BLaER1 (cell line): ENCODE measurements around the gene SPEM2.
"Not testable (repeated sequence)": the region's sequence is repeated elsewhere in the genome, so short reads cannot be mapped to it uniquely, and the experiment has no call there.

Source experiments
- H3K27ac ChIP-seq: shearing (Covaris generic); formaldehyde crosslinking; 2 replicates; pipeline ENCODE4 v1.8.1; 2022
- H3K27me3 ChIP-seq: shearing (Covaris generic); formaldehyde crosslinking; 2 replicates; pipeline ENCODE4 v1.8.1; 2022
- H3K36me3 ChIP-seq: shearing (Covaris generic); formaldehyde crosslinking; 2 replicates; pipeline ENCODE4 v1.8.1; 2022
- H3K4me1 ChIP-seq: shearing (Covaris generic); formaldehyde crosslinking; 2 replicates; pipeline ENCODE4 v1.8.1; 2022
- H3K4me2 ChIP-seq: shearing (Covaris generic); formaldehyde crosslinking; 2 replicates; pipeline ENCODE4 v1.8.1; 2022
- H3K4me3 ChIP-seq: shearing (Covaris generic); formaldehyde crosslinking; 2 replicates; pipeline ENCODE4 v1.8.1; 2022
- H3K9ac ChIP-seq: shearing (Covaris generic); formaldehyde crosslinking; 2 replicates; pipeline ENCODE4 v1.8.1; 2022
- H3K9me3 ChIP-seq: shearing (Covaris generic); formaldehyde crosslinking; 2 replicates; pipeline ENCODE4 v1.8.1; 2022
- H4K20me1 ChIP-seq: shearing (Covaris generic); formaldehyde crosslinking; 2 replicates; pipeline ENCODE4 v1.8.1; 2022
- Cebpa-rat ChIP-seq: shearing (Covaris generic); IDR thresholded peaks from 2 replicates; pipeline ENCODE4 v1.8.1; 2022

Gene SPEM2

GRCh38 chr17:7462474-7463371 lies 37.3 kb downstream of the SPEM2 start:
- peaks cover 14% of the 10 kb centered on the region for H3K4me1 ChIP-seq
- no peak for TF ChIP-seq Cebpa-rat
- H3K9me3 ChIP-seq: no peaks in the 10 kb centered on the region
- peaks cover 21% of the 10 kb centered on the region for H4K20me1 ChIP-seq
- peaks cover 80% of the 10 kb centered on the region for H3K36me3 ChIP-seq
- no peak overlapping the region for H3K4me2 ChIP-seq
- H3K27me3 ChIP-seq: no peaks in the 10 kb centered on the region
- H3K27ac ChIP-seq: no peak overlapping the region
- H3K9ac ChIP-seq: no peak overlapping the region
- no peak overlapping the region for H3K4me3 ChIP-seq

GRCh38 chr17:7463372-7463846 lies 38.0 kb downstream of the SPEM2 start:
- peaks cover 21% of the 10 kb centered on the region for H3K4me1 ChIP-seq
- H3K36me3 ChIP-seq: peaks cover 79% of the 10 kb centered on the region
- H3K27ac ChIP-seq: no peak overlapping the region
- no peak overlapping the region for H3K4me3 ChIP-seq
- no peaks in the 10 kb centered on the region for H3K27me3 ChIP-seq
- no peaks in the 10 kb centered on the region for H3K9me3 ChIP-seq
- peaks cover 28% of the 10 kb centered on the region for H4K20me1 ChIP-seq
- TF ChIP-seq Cebpa-rat: no peak
- no peak overlapping the region for H3K4me2 ChIP-seq
- H3K9ac ChIP-seq: no peak overlapping the region

GRCh38 chr17:7464081-7464480 lies 38.7 kb downstream of the SPEM2 start:
- Histone ChIP-seq H3K4me2 (no peak overlapping the region), H3K4me1 (peaks cover 25% of the 10 kb centered on the region), H3K9ac (no peak overlapping the region), H3K27ac (no peak overlapping the region), H4K20me1 (peaks cover 34% of the 10 kb centered on the region), H3K4me3 (no peak overlapping the region), H3K27me3 (no peaks in the 10 kb centered on the region), H3K9me3 (no peaks in the 10 kb centered on the region), H3K36me3 (peaks cover 80% of the 10 kb centered on the region)
- TF ChIP-seq Cebpa-rat: no peak

- H3K9ac ChIP-seq: no peak overlapping the region
- no peak for TF ChIP-seq Cebpa-rat
- peak overlapping the region; percentile 44; the same call in 1 of the 2 replicates for H3K27ac ChIP-seq
- no peak overlapping the region for H3K4me3 ChIP-seq
- no peaks in the 10 kb centered on the region for H3K27me3 ChIP-seq
- H4K20me1 ChIP-seq: peaks cover 51% of the 10 kb centered on the region
- no peak overlapping the region for H3K4me2 ChIP-seq
- H3K4me1 ChIP-seq: peaks cover 25% of the 10 kb centered on the region
- peaks cover 85% of the 10 kb centered on the region for H3K36me3 ChIP-seq
- no peaks in the 10 kb centered on the region for H3K9me3 ChIP-seq
Observed at GRCh38 chr17:7465597-7466275, 40.3 kb downstream of the SPEM2 start.

- Histone ChIP-seq H3K4me3 (no peak overlapping the region), H3K27me3 (no peaks in the 10 kb centered on the region), H3K36me3 (peaks cover 84% of the 10 kb centered on the region), H3K9me3 (no peaks in the 10 kb centered on the region), H3K4me2 (no peak overlapping the region), H3K27ac (peak overlapping the region; percentile 44; the same call in 1 of the 2 replicates), H4K20me1 (peaks cover 56% of the 10 kb centered on the region), H3K4me1 (peaks cover 25% of the 10 kb centered on the region), H3K9ac (no peak overlapping the region)
- no peak for TF ChIP-seq Cebpa-rat
Observed at GRCh38 chr17:7466318-7466638, 40.9 kb downstream of the SPEM2 start.

GRCh38 chr17:7466639-7467341 lies 41.4 kb downstream of the SPEM2 start:
- no peak overlapping the region for H3K9ac ChIP-seq
- no peaks in the 10 kb centered on the region for H3K27me3 ChIP-seq
- peaks cover 62% of the 10 kb centered on the region for H4K20me1 ChIP-seq
- H3K27ac ChIP-seq: peak overlapping the region; percentile 44; the same call in 1 of the 2 replicates
- H3K36me3 ChIP-seq: peaks cover 78% of the 10 kb centered on the region
- TF ChIP-seq Cebpa-rat: no peak
- no peaks in the 10 kb centered on the region for H3K9me3 ChIP-seq
- no peak overlapping the region for H3K4me3 ChIP-seq
- peaks cover 30% of the 10 kb centered on the region for H3K4me1 ChIP-seq
- peak overlapping the region; percentile 30 for H3K4me2 ChIP-seq

- peak overlapping the region; percentile 30 for H3K4me2 ChIP-seq
- 0 out of 2 replicates have a peak overlapping the region, but pooled peaks have one; percentile 44 for H3K27ac ChIP-seq
- no peak overlapping the region for H3K4me3 ChIP-seq
- H3K9ac ChIP-seq: no peak overlapping the region
- H3K27me3 ChIP-seq: no peaks in the 10 kb centered on the region
- no peak for TF ChIP-seq Cebpa-rat
- H3K4me1 ChIP-seq: peaks cover 38% of the 10 kb centered on the region
- H3K36me3 ChIP-seq: peaks cover 71% of the 10 kb centered on the region
- no peaks in the 10 kb centered on the region for H3K9me3 ChIP-seq
- H4K20me1 ChIP-seq: peaks cover 69% of the 10 kb centered on the region
Observed at GRCh38 chr17:7467498-7467897, 42.1 kb downstream of the SPEM2 start.

GRCh38 chr17:7468290-7468689 lies 42.9 kb downstream of the SPEM2 start:
- H3K36me3 ChIP-seq: peaks cover 64% of the 10 kb centered on the region
- H3K27ac ChIP-seq: no peak overlapping the region
- H3K4me2 ChIP-seq: no peak overlapping the region
- H3K9ac ChIP-seq: no peak overlapping the region
- H4K20me1 ChIP-seq: peaks cover 77% of the 10 kb centered on the region
- no peaks in the 10 kb centered on the region for H3K27me3 ChIP-seq
- no peak for TF ChIP-seq Cebpa-rat
- no peaks in the 10 kb centered on the region for H3K9me3 ChIP-seq
- peaks cover 45% of the 10 kb centered on the region for H3K4me1 ChIP-seq
- no peak overlapping the region for H3K4me3 ChIP-seq

GRCh38 chr17:7468804-7469389 lies 43.5 kb downstream of the SPEM2 start:
- Histone ChIP-seq H3K9me3 (no peaks in the 10 kb centered on the region), H3K9ac (no peak overlapping the region), H4K20me1 (peaks cover 83% of the 10 kb centered on the region), H3K4me2 (no peak overlapping the region), H3K27me3 (no peaks in the 10 kb centered on the region), H3K36me3 (peaks cover 64% of the 10 kb centered on the region), H3K27ac (no peak overlapping the region), H3K4me1 (peaks cover 51% of the 10 kb centered on the region), H3K4me3 (no peak overlapping the region)
- TF ChIP-seq Cebpa-rat: no peak

- peaks cover 92% of the 10 kb centered on the region for H4K20me1 ChIP-seq
- not testable (repeated sequence) for H3K27ac ChIP-seq, H3K27me3 ChIP-seq, H3K4me3 ChIP-seq, H3K4me2 ChIP-seq, H3K9me3 ChIP-seq, H3K9ac ChIP-seq
- H3K36me3 ChIP-seq: peaks cover 58% of the 10 kb centered on the region
- H3K4me1 ChIP-seq: peaks cover 51% of the 10 kb centered on the region
Observed at GRCh38 chr17:7469843-7470242, 44.4 kb downstream of the SPEM2 start.

- H3K27ac ChIP-seq, H3K4me2 ChIP-seq: not testable (repeated sequence)
Observed at GRCh38 chr17:7470457-7470973, 45.1 kb downstream of the SPEM2 start.

More at GRCh38 chr17:7470457-7470973, 45.1 kb downstream of the SPEM2 start:
- Histone ChIP-seq H3K36me3 (peaks cover 54% of the 10 kb centered on the region), H4K20me1 (peaks cover 99% of the 10 kb centered on the region), H3K4me1 (peaks cover 51% of the 10 kb centered on the region)
- not testable (repeated sequence) for H3K4me3 ChIP-seq, H3K9me3 ChIP-seq, H3K27me3 ChIP-seq, H3K9ac ChIP-seq
